GM19468 (cell line): Measurements from ENCODE around the gene C10orf120.

Experiments
- ATAC-seq: cut with Tn5 transposase; IDR thresholded peaks from one replicate; pipeline ENCODE4 v1.9.1; 2021; ENCODE audit warnings: mild to moderate bottlenecking, moderate library complexity, moderate number of reproducible peaks; ENCODE audit not compliant: unreplicated experiment; ENCODE audit errors: extremely low read depth

The C10orf120 gene

GRCh38 chr10:122706467-122706866 lies 6.8 kb upstream of the C10orf120 start:
- no peak for ATAC-seq

GRCh38 chr10:122703483-122704448 lies 4.1 kb upstream of the C10orf120 start:
- ATAC-seq = no peak

GRCh38 chr10:122702275-122702674 lies 2.6 kb upstream of the C10orf120 start:
- no peak for ATAC-seq

- ATAC-seq = no peak
Measured at GRCh38 chr10:122701652-122702051, 2.0 kb upstream of the C10orf120 start.

- ATAC-seq = no peak
Measured at GRCh38 chr10:122696687-122697086, 3.0 kb downstream of the C10orf120 start.

GRCh38 chr10:122692744-122693143 lies 6.9 kb downstream of the C10orf120 start:
- no peak for ATAC-seq

GRCh38 chr10:122689146-122689820 lies 10.4 kb downstream of the C10orf120 start:
- ATAC-seq = no peak

- ATAC-seq = no peak
Measured at GRCh38 chr10:122688293-122688989, 11.2 kb downstream of the C10orf120 start.

- no peak for ATAC-seq
Measured at GRCh38 chr10:122682522-122682921, 17.1 kb downstream of the C10orf120 start.

- no peak for ATAC-seq
Measured at GRCh38 chr10:122678266-122678665, 21.4 kb downstream of the C10orf120 start.

- ATAC-seq = no peak
Measured at GRCh38 chr10:122675278-122675677, 24.4 kb downstream of the C10orf120 start.

GRCh38 chr10:122674781-122675180 lies 24.9 kb downstream of the C10orf120 start:
- no peak for ATAC-seq

- ATAC-seq = no peak
Measured at GRCh38 chr10:122673731-122674130, 25.9 kb downstream of the C10orf120 start.

GRCh38 chr10:122673269-122673668 lies 26.4 kb downstream of the C10orf120 start:
- ATAC-seq = no peak

GRCh38 chr10:122672655-122673054 lies 27.0 kb downstream of the C10orf120 start:
- ATAC-seq = no peak

GRCh38 chr10:122671355-122671754 lies 28.3 kb downstream of the C10orf120 start:
- no peak for ATAC-seq

GRCh38 chr10:122669842-122670241 lies 29.8 kb downstream of the C10orf120 start:
- ATAC-seq = no peak

- ATAC-seq = no peak
Measured at GRCh38 chr10:122669045-122669444, 30.6 kb downstream of the C10orf120 start.

- no peak for ATAC-seq
Measured at GRCh38 chr10:122665946-122666345, 33.7 kb downstream of the C10orf120 start.

GRCh38 chr10:122665329-122665860 lies 34.3 kb downstream of the C10orf120 start:
- no peak for ATAC-seq
